HG02610 (cell line): ENCODE data around the gene ROR2.

Experiments used
- ATAC-seq: cut with Tn5 transposase; IDR thresholded peaks from one replicate; pipeline ENCODE4 v1.9.1; 2021; ENCODE audit warnings: mild to moderate bottlenecking, moderate library complexity; ENCODE audit not compliant: unreplicated experiment

The ROR2 gene

GRCh38 chr9:91589101-91589553 is 360.9 kb downstream of the ROR2 start:
- ATAC-seq, result no peak

DNA sequence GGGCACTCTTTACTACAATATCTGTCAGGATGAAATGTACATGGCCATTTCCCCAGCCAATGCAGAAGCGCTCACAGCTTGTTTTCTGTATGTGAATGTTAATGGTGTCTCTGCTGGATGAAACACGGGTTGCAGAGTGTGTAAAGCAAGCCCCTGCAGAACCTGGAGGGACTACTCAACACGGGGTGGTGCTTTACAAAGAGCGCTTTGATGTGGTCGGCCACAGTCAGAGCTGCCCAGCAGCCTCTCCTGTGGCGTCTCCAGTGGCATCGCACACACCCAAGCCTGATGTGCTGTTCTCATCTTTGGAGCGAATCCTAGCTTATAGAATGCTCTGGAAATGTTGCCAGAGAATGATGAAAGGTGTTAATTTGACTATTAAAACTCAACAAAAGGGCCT is 363.7 kb downstream of the ROR2 start:
- no peak for ATAC-seq

DNA sequence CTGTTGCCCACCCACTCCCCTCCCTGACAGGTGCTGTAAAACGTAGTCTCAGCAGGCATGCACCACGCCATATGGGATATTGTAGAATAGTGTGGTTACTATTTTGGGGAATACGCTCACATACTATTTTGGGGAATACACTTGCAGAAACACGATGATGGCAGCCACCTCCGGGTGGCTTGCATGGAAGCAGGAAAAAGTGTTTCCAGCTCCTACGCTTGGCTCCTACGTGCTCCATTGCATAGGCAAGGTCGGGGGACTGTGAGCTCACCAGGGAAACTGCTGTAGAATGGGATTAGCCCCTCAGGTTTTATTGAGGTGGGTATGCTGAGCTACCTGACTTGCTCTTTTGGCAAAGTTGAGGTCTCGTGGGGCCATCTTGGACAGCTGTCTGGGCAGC is 366.1 kb downstream of the ROR2 start:
- no peak for ATAC-seq

GRCh38 chr9:91583161-91583875 is 366.7 kb downstream of the ROR2 start:
- ATAC-seq, result no peak

DNA sequence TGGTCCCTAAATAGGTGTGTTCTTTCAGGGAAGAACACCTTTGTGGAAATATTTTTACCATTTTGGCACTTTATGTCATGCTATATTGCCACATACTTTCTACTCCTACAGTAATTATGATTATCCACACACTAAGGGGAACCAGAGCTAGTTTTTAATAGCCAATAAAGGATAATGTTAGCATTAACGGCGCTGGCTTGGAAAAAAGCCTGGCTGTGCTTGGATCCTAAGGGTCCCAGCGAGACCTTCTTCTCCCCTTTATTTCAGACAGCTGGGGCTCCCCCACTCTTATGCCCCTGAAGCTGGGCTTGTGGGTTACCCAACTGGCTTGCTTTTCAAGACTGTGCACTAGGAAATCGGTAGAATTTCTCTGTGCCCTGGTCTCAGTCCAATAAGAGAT is 367.8 kb downstream of the ROR2 start:
- ATAC-seq, result no peak

- no peak for ATAC-seq
These were observed 369.9 kb downstream of the ROR2 start for GRCh38 chr9:91580136-91580535.

GRCh38 chr9:91578911-91579310 is 371.1 kb downstream of the ROR2 start:
- ATAC-seq, result no peak

DNA sequence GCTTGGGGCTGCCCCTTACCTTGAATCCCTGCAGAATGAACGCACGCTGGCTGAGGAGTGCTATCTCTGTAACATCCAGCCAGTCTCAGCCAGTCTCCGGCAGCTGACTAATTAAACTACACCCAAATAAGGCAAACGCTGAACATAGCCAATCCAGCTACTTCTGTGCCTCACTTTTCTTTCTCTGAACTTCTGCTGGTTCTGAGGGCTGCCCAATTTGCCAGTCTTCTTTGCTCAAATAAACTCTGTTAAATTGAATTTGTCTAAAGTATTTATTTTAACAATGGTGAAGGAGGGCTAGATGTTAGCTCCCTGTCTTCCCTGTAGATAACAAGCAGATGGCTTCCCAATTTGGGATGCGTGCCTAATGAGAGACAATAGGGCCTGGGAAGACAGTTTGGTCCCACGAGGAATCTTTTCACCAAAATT is 372.4 kb downstream of the ROR2 start:
- no peak for ATAC-seq

DNA sequence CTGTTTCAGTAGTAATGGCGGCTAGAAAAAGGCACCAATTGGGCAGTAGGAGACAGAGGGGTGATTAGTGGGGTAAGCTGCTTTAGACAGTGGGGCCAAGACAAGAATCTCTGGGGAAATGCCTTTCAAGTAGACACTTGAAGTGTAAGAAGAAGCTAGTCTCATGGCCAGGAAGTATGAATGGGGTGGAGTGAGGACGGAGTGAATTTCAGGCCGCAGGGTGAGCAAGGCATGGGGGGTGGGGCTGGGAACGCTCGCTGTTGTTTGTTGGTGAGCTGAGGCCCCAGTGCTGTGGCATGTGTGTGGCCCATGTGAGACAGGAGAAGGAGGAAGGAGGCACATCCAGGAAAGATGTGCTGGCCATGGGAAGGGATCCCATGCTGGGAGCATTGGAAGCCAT is 377.2 kb downstream of the ROR2 start:
- no peak for ATAC-seq

DNA sequence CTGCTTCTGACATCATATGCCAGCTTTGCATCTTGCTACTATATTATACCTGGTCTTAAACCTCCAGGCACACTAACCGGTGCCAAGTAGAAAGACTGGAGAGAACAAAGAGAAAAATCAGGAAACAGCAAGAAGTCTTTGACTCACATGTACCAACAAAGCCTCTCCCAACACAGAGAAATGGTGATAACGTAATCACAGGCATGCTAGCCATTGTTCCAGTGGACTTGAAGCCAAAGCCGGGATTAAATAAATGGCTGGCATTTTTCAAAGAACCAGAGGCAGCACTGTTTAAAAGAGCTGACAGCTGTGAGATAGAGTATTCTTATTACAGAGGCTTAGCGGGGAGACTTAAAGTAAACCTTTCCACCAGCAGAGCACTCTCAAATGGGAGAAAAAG is 378.0 kb downstream of the ROR2 start:
- no peak for ATAC-seq

DNA sequence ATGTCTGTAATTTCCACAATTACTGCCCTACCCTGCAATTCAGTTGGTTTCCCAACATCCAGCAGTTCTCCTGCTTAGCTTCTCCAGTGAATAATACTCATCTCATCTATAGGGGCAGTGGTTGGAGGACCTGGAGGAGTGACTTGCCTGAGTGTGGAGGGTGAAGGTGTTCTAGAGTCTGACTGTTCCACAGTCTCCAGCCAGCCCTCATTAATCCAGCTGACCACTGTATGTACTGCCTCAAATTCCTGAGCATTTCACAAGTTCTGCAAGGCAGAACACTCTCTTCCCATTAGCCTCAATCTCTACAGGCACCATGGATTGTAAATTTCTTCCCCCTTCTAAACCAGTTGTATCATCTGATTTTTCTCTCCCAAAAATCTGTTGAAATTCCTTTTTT is 379.0 kb downstream of the ROR2 start:
- ATAC-seq, result no peak

GRCh38 chr9:91567642-91568274 is 382.3 kb downstream of the ROR2 start:
- ATAC-seq, result no peak

DNA sequence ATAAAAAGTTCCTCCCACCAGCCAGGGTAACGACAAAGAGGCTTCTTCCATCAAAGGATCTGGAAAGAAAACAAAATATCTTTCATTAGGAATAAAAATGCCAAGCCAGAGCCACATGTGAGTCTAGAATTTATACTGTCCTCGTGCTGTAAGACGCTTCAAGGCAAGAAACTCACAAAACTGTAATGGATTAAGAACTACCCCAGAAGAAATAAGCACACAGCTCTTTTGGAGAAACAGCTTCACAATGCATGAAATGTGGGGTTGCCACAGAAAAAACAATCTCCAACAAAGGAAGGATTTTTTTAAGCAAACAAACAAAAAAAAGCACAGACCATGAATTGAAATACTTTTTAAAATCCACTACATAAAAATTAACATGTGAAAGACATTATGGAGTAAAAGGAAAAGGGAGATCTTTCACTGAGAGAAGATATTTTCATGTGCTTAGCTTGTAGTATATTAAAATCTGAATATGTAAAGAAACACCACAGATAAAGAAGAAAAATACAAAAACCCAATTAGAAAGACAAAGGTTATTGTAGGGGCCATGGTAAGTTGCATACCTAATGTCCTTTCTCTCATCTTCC is 385.9 kb downstream of the ROR2 start:
- no peak for ATAC-seq

GRCh38 chr9:91562416-91562815 is 387.6 kb downstream of the ROR2 start:
- no peak for ATAC-seq

- ATAC-seq, result no peak
These were observed 389.7 kb downstream of the ROR2 start for GRCh38 chr9:91560301-91560700.

GRCh38 chr9:91558879-91559278 is 391.1 kb downstream of the ROR2 start:
- ATAC-seq, result no peak

GRCh38 chr9:91558395-91558794 is 391.6 kb downstream of the ROR2 start:
- no peak for ATAC-seq

DNA sequence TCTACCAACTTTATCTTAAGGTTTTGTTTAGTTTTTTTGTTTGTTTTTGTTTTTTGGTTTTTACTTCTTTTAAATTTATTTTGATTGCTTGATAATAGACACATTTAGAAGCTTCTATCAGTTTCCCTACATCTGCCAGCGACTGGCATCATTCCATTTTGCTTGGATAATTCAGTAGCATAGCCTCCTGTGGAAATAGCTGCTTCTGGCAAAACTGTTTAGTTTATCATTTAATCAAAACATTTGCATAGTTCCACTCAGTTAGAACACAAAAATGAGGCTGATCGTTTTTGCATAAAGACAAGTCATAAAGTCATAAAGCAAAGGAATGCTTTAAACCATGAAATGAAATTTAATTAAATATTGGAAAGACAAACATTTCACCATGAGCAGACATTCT is 392.7 kb downstream of the ROR2 start:
- no peak for ATAC-seq

- ATAC-seq, result no peak
These were observed 394.9 kb downstream of the ROR2 start for GRCh38 chr9:91555132-91555531.

DNA sequence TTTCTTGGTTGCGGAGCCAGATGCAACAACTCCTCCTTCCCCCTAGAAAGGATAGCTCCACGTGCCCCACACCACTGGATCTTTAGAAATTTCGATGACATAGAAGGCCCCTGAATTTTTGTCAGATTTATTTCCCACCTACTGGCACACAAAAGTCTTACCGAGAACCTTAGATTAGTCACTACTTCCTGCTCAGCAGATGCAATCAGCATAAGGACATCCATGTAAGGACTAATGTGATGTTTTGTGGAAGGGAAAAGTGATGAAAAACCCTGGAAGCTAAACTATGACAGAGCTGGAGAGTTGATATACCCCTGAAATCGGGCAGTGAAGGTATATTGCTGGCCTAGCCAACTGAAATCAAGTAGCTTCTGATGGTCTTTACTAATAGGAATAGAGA is 400.9 kb downstream of the ROR2 start:
- ATAC-seq, result no peak

GRCh38 chr9:91547081-91547480 is 402.9 kb downstream of the ROR2 start:
- ATAC-seq, result no peak

- no peak for ATAC-seq
These were observed 403.5 kb downstream of the ROR2 start for GRCh38 chr9:91546574-91546973.
